HG03571 (cell line): Measurements from ENCODE around the gene TUBA4B.
"Not testable (repeated sequence)": the region's sequence is repeated elsewhere in the genome, so short reads cannot be mapped to it uniquely, and the experiment has no call there.

Experiments used
- ATAC-seq: cut with Tn5 transposase; IDR thresholded peaks from one replicate; pipeline ENCODE4 v1.9.1; 2021; ENCODE audit not compliant: unreplicated experiment

Gene TUBA4B

DNA sequence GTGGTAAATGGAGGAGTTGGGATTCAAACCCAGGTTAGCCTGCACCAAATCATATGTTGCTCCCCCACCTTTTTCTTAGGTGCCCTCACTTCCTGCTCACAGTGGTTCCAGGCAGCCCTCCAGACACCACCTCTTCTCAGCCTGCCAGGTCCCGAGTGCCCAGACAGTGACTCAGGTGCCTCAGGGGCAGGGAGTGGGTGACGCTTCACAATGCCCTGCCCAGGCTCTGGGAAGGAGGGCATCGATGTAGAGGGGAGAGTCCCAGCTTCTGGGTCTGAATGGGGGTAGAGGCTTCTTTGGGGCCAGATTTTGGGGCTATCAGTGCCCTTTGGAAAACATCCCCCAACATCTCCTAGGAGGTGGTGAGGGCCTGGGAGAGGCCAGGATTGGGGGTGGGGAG, 20.9 kb downstream of the TUBA4B start:
- no peak for ATAC-seq

DNA sequence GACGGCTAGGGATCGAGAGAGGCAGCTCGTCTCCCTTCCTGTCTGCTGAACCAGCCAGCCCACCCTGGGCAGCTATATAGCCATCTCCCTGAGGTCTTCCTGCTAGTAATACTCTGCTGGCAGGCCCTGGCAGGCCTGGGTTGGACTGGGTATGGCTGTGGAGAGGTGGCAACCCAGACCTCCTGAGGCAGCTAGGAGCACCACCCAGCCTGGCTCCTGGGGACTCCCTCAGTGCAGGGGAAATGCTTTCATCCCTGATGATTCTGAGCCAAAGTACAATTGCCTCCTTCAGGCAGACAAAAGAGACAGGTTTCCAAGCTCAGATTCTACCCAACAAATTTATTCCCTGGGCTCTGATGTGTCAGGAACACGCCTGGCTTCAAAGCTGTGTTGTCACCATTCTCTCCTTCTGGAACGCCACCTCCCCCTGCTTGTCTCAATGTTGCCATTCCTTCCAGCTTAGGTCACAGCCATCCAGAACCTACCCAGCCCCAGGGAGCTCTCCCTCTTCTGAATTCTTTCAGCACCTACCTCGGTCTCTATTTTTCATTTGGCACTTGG, 21.4 kb downstream of the TUBA4B start:
- ATAC-seq, result no peak

DNA sequence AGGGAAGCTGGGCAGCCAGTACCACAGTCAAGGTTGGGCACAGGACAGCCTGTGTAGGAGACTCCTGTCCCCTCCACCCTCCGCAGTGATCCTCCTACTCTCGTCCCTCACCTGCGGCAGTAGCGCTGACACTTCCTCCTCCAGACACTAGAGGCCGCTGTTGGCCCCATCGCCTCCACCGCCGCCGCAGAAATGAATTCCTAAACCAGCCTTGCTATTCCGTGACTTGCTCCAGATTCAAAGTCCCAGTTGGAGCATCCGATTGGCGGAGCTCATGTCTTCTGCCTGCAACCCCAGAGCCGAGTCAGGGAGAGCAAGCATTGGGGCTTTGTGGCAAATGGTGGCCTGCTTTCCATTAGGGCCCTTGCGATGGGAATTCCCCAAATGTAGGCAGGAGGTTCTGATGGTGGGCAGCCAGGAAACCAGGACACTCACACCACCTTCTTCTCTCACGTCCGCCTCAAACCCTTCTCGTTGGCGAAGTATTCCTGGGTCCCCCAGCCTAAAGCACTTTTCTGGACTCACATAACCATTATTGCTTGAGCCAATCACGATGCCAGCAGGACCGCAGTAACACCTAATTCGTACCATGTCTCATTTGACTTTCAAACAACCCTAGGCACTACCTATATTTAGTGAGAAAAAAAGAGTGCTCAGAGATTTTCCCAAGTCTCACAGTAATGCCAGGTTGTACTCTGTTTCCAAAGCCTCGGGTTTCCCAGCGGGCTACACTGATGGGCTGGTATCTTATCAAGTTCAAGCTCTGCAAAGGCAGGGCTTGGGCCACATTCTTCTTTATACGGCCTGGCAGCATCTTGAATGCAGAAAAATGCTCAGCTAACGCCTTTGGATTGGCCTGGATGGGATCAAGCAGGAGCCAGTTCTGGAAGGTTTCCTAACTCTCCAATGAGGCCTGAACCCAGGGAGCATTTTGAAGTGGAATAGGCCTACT, 24.9 kb downstream of the TUBA4B start:
- peak; percentile 26 for ATAC-seq

DNA sequence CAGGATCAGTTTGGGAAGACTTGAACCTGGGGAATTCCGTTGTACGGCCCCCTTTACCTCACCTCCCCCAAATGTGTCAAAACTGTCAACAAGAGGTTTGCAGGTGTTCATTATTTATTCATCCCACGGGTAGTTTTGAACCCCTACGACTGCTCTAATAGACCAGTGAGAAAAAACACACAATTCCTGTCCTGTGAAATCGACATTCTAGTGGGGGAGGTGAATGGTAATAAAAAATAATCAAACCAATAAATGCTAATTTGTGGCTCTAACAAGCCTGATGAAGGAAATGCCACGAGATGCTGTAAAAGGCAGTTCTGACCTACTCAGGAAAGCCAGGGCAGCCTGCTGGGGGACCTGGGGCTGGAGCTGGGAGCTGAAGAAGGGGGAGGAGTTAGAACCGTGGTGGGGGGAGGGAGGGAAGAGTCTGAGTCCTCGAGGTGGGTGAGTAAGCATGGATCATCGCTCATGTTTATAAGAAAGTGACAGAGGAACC, 25.7 kb downstream of the TUBA4B start:
- no peak for ATAC-seq

DNA sequence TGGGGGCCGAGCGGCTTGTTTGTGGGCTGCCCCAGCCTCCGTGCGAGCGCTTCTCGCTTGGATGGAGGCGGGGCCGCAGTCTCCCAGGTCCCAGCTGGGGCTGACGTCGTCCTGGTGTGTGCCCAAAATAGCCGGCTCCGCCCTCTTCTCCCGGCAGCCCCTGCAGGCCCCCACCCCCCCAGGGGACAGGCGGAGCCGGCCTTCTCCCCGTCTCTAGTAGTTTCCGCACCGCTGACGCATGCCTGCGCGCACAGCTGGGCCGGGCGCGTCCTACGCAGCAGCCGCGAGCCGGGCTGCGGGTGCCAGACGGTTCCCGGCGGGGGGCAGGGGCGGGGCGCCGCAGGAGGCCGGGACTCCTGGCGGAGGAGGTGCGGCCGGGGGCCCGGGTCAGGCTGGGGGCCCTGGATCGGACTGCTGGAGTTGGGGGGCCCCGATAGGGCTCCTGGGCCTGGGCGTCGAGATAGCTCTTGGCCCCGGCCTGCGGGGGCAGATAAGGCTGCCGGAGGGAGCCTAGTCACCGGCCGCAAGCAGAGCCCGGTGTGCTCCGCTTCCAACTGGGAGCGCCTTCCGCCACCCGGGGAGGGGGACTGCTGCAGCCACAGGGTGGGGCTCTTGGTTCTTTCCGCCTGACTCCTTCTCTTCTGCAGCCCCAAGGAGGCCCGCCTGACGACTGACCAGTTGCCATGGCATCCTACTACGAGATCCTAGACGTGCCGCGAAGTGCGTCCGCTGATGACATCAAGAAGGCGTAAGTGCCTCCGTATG, 26.3 kb downstream of the TUBA4B start, which contains the start of gene DNAJB2:
Gene DNAJB2, plus strand, starts transcription at position 216 of the 765 bp plus-strand sequence. Its CDS starts 468 bp downstream, at position 684.
- peak; percentile 83 for ATAC-seq

DNA sequence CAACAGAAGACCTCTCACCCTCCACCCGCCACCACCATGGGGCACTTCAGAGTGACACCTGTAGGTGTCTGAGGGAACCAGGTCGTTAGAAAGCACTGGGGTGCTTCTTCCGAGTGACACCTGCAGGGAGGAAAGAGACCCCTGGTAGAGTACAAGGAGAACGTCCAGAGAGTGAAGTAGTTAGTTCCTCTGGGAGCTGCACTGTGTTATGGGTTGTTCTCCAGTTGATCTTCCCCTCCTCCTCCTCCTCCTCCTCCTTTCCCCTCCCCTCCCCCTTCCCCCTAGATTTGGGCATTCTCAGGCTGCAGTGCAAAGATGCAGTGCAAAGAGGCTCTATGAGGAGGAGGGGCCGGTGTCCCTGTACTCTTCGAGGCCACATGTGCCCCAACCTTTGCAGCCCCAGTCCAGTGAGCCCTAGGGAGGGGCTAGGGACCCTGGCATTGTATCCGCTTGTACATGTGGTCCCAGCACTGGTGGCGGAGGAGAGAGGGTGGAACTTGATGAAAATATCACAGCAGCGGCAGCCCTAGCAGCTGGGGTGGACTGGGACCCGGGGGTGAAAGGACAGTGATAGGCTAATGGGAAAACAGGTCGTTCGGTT, 27.0 kb downstream of the TUBA4B start:
- no peak for ATAC-seq

DNA sequence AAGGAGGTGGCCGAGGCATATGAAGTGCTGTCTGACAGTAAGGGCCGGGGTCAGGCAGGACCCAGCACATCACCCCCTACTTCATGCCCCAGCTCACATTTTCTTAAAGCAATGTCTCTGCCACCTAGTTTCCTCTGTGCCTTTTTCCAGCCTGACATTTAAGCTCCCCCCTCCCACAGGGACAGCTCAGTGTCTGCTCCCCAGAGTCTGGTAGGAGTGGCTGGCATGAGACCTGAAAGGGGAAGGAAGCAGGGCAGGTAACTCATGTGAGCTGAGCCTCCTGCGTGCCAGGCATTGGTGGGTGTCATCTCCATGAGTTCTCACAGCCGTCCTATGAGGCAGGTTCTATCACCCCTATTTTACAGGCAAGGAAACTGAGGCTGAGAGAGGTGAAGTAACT, 27.6 kb downstream of the TUBA4B start:
- ATAC-seq, result no peak

DNA sequence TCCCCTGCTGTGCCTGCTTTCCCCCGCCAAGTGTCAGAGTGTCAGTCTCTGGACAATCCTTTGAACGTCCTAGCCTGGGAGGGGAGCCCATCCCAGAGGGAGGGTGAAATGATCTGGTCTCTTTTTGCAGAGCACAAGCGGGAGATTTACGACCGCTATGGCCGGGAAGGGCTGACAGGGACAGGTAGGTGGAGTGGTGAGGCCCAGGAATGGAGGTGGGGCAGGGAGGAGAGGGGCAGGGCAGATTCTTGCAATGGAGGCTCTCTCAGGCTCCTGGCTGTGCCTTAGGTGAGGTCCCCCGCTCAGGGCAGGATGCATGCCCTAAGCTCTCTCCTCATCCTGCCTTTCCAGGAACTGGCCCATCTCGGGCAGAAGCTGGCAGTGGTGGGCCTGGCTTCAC, 28.5 kb downstream of the TUBA4B start:
- no peak for ATAC-seq

DNA sequence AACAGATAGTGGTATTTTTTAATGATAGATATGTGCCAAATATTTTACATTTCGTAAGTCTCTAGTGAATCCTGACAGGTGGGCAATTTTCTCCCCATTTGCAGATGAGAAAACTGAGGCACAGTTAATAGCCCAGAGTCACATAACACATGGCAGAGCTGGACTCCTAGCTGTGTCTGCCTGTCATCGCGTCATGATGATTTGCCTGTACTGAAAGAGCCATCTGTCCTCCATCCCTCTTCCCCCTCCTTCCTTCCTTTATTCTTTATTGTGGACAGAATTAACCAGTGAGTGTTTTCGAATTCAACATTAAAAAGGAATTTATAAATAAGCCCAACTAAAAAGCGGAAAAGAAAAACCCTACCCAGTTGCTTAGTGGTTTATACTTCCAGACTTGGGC, 29.3 kb downstream of the TUBA4B start:
- no peak for ATAC-seq

DNA sequence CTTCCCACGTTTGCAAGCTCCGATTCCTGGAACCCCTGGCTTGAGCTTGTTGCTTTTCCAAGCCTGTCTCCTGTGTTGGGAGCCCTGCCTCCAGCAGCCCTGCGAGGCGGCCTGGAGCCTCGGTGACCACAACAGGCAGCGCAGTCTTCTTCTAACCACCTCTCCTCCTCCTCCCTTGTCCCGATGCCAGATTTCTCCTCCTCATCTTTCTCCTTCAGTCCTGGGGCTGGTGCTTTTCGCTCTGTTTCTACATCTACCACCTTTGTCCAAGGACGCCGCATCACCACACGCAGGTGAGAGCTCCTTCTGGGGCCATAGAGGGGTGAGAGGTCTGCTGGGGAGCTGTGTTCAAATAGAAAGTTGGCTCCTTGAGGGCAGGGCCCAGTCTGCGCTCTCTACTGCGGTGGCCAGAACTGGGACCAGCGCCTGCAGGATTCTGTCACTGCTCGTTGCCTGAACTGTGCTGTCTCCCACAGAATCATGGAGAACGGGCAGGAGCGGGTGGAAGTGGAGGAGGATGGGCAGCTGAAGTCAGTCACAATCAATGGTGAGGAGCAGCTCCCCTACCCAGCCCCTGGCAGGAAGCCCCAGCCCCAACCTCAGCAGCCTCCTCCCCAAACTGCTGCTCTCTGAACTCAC, 30.0 kb downstream of the TUBA4B start:
- no peak for ATAC-seq

DNA sequence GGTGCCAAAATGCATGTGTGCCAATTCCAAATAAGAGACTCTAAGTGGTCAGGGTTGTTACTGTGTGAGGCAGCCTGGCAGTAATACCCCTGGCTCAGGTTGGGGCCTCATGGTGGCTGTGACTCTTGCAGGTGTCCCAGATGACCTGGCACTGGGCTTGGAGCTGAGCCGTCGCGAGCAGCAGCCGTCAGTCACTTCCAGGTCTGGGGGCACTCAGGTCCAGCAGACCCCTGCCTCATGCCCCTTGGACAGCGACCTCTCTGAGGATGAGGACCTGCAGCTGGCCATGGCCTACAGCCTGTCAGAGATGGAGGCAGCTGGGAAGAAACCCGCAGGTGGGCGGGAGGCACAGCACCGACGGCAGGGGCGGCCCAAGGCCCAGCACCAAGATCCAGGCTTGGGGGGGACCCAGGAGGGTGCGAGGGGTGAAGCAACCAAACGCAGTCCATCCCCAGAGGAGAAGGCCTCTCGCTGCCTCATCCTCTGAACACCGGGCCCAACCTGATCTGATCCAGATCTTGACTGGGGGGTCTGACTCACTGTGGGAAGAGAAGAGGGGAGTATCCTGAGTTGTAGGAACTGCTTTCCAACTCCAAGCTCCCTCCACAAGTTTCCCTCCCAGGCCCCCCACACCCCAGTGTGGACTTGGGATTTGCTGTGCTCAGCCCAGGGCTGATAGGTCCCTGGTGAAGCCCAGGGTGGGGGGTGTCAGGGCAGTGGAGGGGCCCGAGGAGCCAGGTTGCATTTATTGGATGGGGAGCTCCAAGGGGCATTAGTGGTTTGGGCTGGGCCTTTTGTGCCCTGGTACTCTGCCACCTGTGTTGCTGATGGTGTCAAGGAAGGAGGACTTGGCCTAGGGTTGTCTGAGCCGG, 31.7 kb downstream of the TUBA4B start:
- no peak for ATAC-seq

DNA sequence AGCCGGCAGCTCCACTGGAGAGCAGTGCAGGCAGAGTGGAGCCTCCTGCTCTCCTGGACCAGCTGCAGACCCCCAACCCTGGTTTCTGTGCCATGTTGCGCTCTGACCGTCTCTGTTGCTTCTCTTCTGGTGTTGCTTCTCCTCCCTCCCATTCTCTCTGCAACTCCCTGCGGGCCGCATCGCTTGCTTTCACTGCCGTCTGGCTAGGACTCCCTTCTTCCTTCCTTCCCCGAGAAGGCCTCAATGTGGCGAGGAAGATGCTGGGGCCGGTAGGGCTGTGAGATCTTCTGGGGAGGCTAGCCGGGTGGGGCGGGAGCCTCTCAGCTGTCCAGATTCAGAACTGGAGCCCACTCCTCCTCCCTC, 32.3 kb downstream of the TUBA4B start:
- ATAC-seq, result no peak

DNA sequence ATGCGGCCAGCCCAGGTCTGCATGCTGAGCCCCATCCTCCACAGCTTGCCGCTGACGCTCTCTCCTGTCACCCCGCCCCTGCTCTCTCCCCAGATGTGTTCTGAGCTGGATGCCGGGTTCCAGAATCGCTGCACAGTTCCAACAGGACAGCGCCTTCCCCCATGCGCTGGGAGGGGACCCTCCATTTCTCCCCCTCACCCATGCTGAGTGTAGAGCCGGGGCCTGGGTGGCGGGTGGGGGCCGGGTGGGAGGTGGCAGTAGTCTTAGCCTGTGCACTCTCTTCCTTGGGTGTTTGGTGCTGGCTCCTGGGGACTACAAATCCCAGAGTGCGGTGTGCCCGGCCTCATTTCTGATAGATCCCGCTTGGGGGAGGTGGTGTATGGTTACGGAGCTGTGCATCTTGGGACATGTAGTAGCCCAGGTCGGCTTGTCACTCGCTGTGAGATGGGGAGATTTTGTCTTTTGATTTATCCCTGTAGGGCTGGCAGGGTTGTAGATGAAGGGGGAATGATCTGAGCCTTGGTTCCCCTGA, 32.9 kb downstream of the TUBA4B start:
- ATAC-seq, result no peak

DNA sequence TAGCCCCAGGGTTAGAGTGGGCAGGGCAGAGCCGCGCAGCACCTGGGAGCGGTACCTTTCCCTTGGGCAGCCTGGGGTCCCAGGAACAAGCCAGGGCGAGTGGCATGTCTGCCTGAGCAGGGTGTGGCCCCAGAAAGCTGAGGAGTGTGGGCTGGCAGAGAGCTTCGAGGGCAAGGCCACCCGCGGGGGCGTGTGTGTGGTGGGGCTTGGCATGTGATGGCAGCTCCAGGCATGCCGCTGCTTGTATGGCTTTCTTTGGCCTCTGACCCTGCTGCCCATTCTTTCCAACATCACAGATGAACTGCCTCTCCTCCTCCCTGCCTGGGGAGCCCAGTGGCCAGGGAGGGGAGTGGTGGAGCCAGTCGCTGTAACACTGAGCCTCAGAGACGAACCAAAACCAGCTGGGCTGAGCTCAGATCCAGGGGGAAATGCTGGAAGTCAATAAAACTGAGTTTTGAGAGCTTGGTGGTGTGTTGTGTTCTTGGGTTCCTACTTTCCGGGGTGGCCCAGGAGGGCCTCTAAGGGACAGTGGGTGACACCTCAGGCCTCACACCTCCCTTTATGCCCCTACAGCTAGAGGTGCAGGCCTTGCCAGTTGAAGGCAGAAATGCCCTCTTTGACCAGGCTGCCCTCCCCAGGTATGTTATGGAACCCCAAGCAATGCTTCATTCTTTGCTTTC, 33.5 kb downstream of the TUBA4B start:
- no peak for ATAC-seq

DNA sequence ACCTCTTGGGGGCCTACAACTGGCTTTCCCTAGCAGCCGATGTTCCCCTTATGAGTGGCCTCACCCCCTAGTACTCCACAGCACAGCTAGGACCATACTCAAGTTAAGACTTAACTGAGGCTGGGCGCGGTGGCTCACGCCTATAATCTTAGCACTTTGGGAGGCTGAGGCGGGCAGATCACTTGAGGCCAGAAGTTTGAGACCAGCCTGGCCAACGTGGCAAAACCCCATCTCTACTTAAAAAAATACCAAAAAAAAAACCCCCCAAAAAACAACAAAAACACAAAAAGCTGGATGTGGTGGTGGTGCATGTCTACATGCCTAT, 34.0 kb downstream of the TUBA4B start:
- ATAC-seq, result not testable (repeated sequence)

DNA sequence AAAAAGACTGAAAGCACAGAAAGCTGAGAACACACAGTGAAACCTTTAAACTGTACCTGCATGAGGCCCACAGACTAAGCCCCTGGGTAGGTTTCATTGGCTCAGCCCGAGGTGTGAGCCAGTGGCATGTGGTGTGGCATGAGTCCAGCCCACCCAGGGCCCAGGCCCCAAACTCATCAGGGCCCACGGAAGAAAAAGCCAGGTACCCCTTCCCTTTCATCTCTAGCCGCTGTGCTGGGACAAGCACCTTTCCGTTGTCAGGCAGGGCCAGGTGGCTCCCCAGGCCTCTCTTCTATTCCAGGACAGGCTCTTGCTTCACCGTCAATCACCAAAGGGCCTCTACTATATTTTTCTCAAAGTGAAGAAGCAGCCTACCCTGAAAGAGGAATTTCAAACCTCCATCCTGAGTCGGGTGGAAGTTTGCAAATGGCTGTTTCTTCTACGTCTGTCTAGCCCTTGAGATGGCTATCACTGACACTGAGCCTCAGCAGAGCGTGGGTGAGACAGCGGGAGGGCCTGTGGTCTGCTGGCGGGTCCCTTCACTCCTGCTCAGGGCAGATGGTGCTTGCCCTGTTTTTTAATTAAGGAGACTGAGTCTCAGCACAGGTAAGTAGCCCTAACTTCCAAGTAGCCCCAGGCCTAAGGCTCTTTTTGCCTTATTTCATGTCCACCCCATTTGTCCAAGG, 34.7 kb downstream of the TUBA4B start:
- ATAC-seq, result no peak

DNA sequence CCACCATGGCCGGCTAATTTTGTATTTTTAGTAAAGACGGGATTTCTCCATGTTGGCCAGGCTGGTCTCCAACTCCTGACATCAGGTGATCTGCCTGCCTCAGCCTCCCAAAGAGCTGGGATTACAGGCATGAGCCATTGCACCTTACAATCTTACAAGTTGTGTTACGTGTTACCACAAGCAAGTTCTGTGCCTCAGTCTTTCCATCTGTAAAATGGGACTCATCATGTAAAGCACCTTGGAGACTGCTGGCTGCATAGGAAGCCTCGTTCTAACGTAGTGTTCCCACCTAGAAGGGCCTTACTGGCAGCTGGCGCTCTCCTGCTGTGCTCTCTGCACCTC, 36.1 kb downstream of the TUBA4B start:
- ATAC-seq, result no peak

DNA sequence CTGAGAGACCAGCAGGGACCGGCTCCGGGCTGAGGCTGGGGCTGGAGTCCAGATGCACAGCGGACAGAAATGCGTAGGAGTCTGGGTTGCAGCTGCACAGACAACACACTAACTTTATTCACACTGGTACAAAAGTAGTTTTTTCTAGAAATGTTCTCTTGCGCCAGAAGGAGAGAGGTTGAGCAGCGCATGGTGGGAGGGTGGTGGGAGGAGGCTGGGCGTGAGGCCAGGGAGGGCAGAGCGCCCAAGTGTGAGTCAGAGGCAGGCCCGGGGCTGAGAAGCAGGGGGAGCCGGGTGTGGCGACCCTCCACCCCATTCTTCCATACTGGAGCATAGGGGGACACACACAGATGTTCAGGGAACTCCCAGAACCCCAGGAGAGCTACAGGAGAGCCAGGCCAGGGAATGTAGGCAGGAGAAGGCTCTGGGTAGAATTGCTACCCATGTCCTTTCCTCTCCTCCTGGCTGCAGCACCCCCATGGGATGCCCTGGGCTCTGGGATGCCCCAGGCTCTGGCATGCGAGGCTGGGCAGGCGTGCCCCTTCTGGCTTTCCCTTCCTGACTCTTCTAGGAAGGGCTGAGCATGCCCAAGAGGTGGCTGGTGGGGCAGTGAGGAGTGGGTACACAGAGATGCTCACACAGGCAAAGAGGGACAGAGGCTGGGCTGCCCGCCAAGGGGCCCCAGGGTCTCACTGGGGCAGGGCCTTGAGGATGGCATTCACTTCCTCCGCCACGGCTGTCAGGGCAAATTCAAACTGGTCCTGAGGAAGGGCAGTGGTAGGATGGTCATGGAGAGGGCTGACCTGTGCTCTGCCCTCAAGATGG, 36.7 kb downstream of the TUBA4B start:
- no peak for ATAC-seq
